ENCODE results near the gene NCKAP5.

GRCh38 chr2:132860220-132860619 is 708.0 kb downstream of the NCKAP5 start:
- no peak for TF ChIP-seq GATA3 (IDR thresholded peaks at IDR 0.05; ENCODE audit: borderline replicate concordance)
- no peak for TF ChIP-seq POLR2A (IDR thresholded peaks at IDR 0.05; ENCODE audit: low read length)
- TF ChIP-seq, protein P1, sequence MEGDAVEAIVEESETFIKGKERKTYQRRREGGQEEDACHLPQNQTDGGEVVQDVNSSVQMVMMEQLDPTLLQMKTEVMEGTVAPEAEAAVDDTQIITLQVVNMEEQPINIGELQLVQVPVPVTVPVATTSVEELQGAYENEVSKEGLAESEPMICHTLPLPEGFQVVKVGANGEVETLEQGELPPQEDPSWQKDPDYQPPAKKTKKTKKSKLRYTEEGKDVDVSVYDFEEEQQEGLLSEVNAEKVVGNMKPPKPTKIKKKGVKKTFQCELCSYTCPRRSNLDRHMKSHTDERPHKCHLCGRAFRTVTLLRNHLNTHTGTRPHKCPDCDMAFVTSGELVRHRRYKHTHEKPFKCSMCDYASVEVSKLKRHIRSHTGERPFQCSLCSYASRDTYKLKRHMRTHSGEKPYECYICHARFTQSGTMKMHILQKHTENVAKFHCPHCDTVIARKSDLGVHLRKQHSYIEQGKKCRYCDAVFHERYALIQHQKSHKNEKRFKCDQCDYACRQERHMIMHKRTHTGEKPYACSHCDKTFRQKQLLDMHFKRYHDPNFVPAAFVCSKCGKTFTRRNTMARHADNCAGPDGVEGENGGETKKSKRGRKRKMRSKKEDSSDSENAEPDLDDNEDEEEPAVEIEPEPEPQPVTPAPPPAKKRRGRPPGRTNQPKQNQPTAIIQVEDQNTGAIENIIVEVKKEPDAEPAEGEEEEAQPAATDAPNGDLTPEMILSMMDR (IDR thresholded peaks at IDR 0.05): no peak
- TF ChIP-seq, protein P2, sequence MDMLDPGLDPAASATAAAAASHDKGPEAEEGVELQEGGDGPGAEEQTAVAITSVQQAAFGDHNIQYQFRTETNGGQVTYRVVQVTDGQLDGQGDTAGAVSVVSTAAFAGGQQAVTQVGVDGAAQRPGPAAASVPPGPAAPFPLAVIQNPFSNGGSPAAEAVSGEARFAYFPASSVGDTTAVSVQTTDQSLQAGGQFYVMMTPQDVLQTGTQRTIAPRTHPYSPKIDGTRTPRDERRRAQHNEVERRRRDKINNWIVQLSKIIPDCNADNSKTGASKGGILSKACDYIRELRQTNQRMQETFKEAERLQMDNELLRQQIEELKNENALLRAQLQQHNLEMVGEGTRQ (IDR thresholded peaks at IDR 0.05): no peak
- no peak for TF ChIP-seq EP300 (IDR thresholded peaks at IDR 0.05)
- no peak for TF ChIP-seq HES2 (IDR thresholded peaks at IDR 0.05)
- TF ChIP-seq CHD2 (IDR thresholded peaks at IDR 0.05; ENCODE audit: low read length, partially characterized antibody): no peak
- TF ChIP-seq, protein P3, sequence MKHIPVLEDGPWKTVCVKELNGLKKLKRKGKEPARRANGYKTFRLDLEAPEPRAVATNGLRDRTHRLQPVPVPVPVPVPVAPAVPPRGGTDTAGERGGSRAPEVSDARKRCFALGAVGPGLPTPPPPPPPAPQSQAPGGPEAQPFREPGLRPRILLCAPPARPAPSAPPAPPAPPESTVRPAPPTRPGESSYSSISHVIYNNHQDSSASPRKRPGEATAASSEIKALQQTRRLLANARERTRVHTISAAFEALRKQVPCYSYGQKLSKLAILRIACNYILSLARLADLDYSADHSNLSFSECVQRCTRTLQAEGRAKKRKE (CRISPR knock-in tag; IDR thresholded peaks at IDR 0.05; ENCODE audit: low read depth): no peak

Measured in A549 (cell line).